ENCODE results near the gene GDPD5.

Gene GDPD5

DNA sequence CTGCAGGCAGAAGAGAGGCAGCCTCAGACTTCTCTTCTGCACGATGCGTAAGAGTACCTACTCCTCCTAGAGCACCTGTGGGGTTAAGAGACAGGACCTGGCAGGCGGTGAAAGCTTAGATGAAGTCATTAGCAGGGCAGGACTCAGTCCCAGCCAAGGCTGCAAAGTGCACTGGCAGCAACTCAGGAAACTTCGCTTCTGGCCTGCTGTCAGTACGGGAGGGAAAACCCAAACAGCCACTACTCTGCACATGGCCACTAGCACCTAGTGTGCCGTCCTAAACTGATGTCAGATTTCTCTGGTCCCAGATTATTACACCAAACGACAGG lies 84.0 kb downstream of the GDPD5 start:
- no peak for DNase-seq

DNA sequence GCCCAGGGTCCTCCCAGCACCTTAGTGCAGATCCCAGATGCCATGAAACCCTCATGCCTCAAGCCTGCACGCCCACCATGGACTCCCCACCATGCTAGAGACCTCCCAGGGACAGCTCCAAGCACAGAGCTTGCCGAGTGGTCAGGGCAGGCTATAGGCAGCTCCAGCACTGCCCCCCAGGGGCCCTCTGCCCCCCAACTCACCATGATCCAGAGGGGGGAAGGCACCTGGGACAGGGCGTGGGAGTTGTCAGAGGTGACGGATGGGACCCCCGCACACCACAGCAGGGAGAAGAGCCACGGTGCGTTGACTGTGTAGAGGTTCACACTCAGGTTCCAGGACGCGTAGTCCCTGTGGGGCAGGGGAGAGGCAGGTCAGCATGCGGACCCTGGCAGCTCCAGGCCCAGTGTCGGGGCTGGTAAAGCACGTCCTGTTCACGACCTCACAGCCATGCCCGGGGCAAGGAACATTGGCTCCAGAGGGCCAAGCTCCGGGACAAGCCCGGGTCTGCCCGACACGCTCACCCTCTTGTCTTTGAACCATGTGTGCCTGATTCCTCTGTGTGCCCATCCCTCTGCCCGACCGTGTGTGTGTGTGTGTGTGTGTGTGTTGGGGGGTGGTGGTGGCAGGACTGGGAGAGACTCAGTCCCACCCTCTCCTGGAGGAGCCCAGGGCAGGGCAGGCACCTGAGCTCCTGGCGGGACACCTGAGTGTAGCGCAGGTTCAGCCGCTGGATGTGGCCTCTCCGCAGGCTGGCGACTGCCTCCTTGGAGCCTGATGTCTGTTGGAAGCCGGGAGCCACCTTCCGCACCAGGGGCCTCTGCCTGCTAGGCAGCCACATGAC lies 84.6 kb downstream of the GDPD5 start:
- DNase-seq, result no peak

DNA sequence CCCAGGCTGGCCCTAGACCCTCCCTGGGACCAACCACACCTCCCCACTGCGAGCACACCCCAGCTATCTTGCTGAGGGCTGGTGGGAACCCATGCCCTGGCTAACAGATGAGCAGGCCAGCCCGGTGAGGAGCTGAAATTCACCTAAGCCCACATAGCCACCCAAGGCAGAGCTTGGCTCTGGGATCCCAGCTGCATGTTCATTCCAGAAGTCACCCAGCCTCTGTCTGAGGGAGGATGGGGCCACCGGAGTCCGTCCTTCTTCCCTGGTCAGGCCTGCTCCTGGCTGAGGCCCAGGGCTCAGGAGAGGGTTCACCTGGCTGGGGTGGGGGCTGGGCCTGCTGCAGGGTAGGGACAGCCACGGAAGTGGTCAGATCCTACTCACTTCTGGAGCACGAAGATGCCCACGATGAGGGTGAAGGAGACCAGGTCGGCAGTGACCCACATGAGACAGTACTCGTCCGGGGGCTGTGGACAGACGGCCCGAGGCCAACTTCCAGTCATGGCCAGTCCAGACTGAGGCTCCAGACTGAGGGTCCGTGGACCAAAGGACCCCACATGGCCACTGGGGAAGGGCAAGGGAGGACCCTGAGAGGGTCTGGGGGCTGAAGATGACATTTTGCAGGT lies 86.1 kb downstream of the GDPD5 start:
- DNase-seq, result no peak

DNA sequence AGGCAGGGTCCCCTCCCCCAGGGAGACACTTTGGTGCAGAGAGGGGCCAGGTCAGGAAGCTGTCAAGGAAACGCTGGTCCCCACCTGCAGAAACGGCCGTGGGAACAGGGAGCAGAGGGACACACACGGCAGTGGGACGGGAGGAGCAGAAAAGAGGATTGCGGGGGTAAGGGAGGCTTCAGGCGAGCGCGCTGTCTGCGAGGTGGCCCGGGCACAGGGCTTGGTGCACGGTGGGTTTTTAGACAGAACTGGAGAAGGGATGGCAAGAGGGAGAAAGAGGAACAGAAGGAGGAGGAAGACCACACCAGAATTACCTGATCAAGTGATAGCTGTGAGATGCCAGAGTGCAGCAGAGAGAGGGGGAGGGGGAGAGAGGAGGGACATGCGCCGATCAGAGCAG lies 86.7 kb downstream of the GDPD5 start:
- DNase-seq, result no peak

GRCh38 chr11:75437966-75438659 lies 87.6 kb downstream of the GDPD5 start:
- DNase-seq, result no peak

GRCh38 chr11:75436806-75437205 lies 88.9 kb downstream of the GDPD5 start:
- no peak for DNase-seq

GRCh38 chr11:75435571-75435925 lies 90.2 kb downstream of the GDPD5 start:
- DNase-seq, result no peak

DNA sequence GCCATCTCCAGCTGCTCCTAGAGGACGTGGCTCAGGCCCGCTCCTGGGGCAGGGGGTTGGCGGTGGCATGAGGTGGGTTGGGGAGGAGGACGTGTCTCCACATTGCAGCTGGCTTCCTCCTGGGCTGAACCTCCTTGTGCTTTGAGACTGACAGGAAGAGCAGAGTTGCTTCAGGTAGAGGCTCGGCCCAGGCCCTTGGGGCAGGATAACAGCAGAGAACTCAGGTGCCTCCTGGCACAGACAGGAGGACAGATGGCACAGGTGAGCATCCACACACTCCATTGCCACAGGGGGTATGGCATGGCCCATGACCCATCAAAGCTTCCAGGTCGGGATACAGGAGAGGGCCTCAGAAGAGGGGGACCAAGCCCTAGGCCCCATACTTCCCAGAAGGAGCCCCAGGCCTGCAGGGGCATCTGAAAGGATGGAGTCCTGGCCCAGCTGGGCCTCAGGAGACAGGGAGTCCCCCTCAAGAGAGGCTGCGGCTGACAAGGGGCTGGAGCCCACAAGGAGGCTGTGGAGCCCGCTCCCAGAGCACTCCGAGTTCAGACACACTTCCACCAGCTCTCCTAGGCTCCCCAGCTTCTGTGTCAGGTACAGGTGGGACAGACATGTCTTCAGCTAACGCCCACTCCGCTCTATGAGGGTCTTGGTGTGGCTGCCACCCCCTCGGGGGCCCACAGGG lies 90.7 kb downstream of the GDPD5 start:
- DNase-seq, result no peak

- DNase-seq, result no peak
Measured at GRCh38 chr11:75434051-75434450, 91.7 kb downstream of the GDPD5 start.

DNA sequence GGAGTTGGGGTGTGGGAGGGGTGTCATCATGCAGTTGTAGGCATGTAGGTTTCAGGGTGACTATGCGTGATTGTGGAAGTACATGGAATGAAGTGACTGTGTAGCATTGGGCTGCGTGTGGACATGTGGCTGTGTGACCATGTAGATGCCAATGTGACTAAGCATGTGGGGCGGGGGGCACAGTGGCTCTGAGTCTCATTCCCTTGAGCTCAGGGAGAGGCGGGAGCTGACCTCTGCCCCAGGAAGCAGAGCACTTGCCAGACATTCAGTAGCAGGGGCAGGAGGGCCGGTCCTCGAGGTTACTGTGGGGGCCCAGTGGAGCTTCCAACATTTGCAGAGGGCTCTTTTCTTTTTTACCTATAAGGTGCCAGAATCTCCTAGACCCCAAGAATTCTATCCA lies 92.3 kb downstream of the GDPD5 start:
- no peak for DNase-seq

- DNase-seq, result no peak
Measured at GRCh38 chr11:75432911-75433321, 92.8 kb downstream of the GDPD5 start, which contains the start of gene KLHL35. KLHL35 (minus strand) TSS chr11:75433203; CDS start chr11:75430629, 2,574 bp downstream.

- no peak for DNase-seq
Measured at GRCh38 chr11:75431533-75432525, 93.9 kb downstream of the GDPD5 start.

DNA sequence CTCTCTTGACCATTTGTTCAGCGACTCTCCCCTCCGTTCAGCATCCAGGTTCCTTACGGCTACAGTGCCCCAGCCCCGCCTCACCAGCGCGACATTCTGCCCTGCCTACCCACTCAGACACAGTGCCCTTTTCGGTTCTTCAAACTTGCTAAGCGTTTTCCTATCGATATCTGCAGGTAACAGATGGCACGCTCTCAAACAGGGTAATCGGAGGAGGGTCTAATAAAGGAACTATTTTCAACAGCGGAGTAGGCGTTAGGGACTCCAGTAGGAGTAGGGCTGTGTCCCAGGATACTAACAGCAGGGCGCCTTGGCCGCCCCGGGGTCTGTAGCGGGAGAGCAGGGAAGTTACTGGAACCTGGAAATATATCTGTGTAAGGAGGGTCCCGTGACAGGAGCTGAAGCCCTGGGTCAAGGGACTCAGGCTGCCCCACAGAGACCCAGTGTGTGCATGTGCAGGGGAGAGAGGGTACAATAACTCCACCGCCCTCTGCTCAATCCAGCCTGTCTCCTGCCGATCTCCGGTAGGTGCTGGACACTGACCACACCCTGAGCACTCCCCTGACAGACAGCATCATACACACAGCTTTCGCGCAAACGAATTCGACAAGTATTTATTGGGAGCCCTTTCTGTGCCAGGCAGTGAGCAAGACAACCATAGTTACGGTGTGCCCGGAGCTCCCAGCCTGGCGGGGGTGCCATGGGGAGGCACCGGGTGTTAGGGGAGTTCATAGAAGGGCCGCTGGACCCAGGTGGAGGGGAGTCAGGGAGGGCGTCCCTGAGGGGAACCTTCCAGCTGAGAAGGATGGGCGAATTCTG lies 94.8 kb downstream of the GDPD5 start:
- no peak for DNase-seq

- peak; percentile 75 for DNase-seq
Measured at GRCh38 chr11:75429902-75430713, 95.6 kb downstream of the GDPD5 start.

- no peak for DNase-seq
Measured at GRCh38 chr11:75429641-75429901, 96.2 kb downstream of the GDPD5 start.

DNA sequence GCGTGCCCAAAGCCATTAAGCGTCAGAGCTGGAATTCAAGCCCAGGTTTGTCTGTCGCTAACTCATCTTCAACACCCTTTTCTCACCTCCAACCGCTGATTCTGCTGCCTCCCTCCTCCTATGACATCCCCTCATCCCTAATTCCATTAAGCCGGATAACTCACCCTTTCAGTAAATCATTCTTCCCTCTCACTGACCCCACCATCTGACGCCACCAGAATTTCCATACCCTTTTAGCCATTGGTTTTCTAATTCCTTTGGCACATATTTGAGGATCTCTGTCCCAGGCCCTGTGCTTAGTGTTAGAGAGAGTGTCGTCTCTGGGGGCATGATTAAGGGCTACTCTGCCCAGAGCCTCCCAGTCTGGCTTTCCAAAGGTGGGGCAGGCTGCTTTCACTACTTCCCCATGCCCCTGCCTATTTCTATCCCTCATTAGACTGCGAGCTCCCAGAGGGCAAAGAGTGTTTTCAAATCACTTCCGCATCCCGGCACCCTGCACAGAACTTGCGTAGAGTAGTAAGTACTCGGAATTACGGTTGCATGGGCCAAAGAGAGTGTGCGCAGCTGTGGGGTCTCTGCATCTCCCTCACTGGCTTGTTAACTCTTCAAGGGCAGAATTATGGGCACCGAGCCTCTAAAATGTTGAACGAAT lies 96.6 kb downstream of the GDPD5 start:
- no peak for DNase-seq

DNA sequence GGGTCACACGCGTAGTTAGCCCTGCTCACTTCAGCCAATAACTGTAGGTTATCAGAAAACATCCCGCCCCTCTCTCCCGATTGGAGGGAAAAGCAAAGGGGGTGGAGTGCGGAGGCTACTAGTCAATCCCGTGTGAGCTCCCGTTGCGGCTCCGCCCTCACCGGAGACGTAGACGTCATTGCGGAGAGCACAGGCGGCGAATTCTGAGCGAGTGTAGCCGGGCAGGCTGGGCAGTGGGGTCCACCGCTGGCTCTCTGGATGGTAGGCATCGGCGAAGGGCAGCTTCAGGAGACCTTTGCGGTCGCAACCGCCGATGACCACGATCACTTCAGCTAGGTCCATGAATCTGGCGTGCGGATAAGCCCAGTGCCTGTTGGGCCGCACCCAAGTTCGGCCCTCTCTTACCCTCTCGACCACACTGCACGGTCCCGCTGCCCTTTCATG lies 97.4 kb downstream of the GDPD5 start:
- DNase-seq, result peak; percentile 68

DNA sequence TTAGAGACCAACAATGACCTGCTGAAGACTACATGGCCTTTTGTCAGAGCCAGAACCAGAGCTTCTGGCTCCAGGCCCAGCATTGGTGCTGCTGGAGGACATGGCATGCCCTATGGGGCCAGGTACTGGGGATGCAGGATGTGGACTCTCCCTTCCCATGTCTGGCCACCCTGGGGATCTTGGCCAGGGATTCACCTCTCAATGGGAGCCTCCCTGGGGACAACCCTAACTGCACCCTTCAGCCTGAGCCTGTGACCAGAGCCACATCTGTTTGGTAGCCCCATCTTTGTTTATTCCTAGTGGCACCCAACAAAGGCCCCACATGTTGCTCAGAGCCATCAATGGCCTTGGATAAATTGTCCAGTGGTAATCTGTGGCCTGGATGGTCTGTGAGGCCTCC lies 98.6 kb downstream of the GDPD5 start:
- DNase-seq, result no peak

DNA sequence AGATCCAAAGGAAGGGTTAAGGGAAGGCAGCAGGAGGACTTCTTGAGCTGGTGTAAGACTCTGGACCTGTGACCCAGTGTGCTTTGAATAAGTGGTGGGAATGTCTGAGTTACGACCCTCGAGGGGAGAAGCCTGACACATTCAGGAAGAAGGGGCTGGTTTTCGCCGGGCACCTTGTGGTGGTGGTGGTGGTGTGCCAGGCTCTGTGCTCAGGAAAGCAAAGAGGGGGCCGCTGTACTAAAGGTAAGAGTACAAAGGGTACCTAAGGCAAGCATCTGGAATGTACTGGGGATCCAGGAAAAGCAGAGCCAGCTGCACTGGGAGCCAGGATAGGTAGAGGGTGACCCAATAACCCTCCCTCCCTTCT lies 99.0 kb downstream of the GDPD5 start:
- DNase-seq, result no peak

- DNase-seq, result no peak
Measured at GRCh38 chr11:75425422-75425821, 100.3 kb downstream of the GDPD5 start.

All from suppressor macrophage treated with lipopolysaccharide for 4 hours (primary cell).